Measurements from ENCODE around the gene ERBIN. TPM values are rescaled to one million over a fixed set of nuclear protein-coding genes. Genes with fewer than 3 reads are reported as not detected.

Gene ERBIN
- total and polyA plus RNA-seq, 2 of the 13 experiments (the other 11 are each of a cell fraction or from before 2014, with no cell fraction given), result 14.4 to 41.7 TPM

- TF ChIP-seq AKNA (CRISPR knock-in tag; IDR thresholded peaks at IDR 0.05; ENCODE audit: borderline replicate concordance) (no peak), ZNF580 (CRISPR knock-in tag; IDR thresholded peaks at IDR 0.05; ENCODE audit: borderline replicate concordance, low read depth) (peak; percentile 25; the same call in 1 of the 2 replicates), SRSF4 (IDR thresholded peaks at IDR 0.05; ENCODE audit: low read depth, low read length, poor library complexity, severe bottlenecking) (no peak), SKIL (CRISPR knock-in tag; IDR thresholded peaks at IDR 0.05; ENCODE audit: borderline replicate concordance) (peak; percentile 77), ZGPAT (CRISPR knock-in tag; IDR thresholded peaks at IDR 0.05) (no peak; the same call in 1 of the 2 replicates), ZNF33A (CRISPR knock-in tag; IDR thresholded peaks at IDR 0.05; ENCODE audit: borderline replicate concordance) (no peak), MATR3 (CRISPR knock-in tag; IDR thresholded peaks at IDR 0.05) (no peak), TOE1 (CRISPR knock-in tag; IDR thresholded peaks at IDR 0.05) (no peak), FOXJ3 (CRISPR knock-in tag; IDR thresholded peaks at IDR 0.05; ENCODE audit: borderline replicate concordance) (no peak), ZNF83 (CRISPR knock-in tag; IDR thresholded peaks at IDR 0.05; ENCODE audit: borderline replicate concordance) (no peak), ZNF841 (CRISPR knock-in tag; IDR thresholded peaks at IDR 0.05; ENCODE audit: borderline replicate concordance) (no peak; the same call in 1 of the 2 replicates), ZNF101 (CRISPR knock-in tag; IDR thresholded peaks at IDR 0.05; ENCODE audit: borderline replicate concordance, low read depth) (no peak), GPN1 (CRISPR knock-in tag; IDR thresholded peaks at IDR 0.05; ENCODE audit: borderline replicate concordance) (0 out of 2 replicates have a peak, but pooled peaks have one; percentile 23), IRF2 (CRISPR knock-in tag; IDR thresholded peaks at IDR 0.05) (0 out of 2 replicates have a peak, but pooled peaks have one; percentile 27), NCOA1 (CRISPR knock-in tag; IDR thresholded peaks at IDR 0.05) (no peak), ZNF496 (CRISPR knock-in tag; IDR thresholded peaks at IDR 0.05; ENCODE audit: insufficient replicate concordance) (no peak)
Observed at GRCh38 chr5:65925601-65926275, 637 bp upstream of the ERBIN start (continued).

All from HepG2 (cell line).